Panc1 (cell line): ENCODE measurements around the gene OARD1.

Source experiments
- CTCF ChIP-seq: fragments of 450-650 bp; IDR thresholded peaks from 2 replicates; pipeline ENCODE4 v1.5.1; 2017; ENCODE audit warnings: mild to moderate bottlenecking
- POLR2AphosphoS5 ChIP-seq: IDR thresholded peaks from 2 replicates; pipeline ENCODE4 v1.6.1; 2012; ENCODE audit warnings: mild to moderate bottlenecking, low read depth, low read length, moderate library complexity

DNA sequence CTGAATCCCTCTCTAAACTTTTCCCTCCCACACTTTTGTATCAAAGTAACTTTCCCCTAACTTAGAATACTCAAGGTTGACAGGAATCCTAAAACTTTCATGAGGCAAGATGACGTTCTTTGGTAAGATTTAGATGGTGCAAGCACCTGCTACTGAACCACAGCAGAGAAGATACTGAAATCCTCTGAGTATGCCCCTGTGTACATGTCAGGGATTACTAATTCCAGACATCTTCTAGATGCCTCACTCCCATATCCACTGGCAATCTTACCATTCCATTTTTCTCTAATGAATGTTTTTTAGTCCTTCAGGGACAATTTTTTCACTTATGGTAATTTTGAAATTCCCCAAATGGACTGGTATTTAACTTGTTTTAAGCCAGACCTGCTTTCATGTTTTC, 10.1 kb downstream of the OARD1 start:
- TF ChIP-seq CTCF (no peak), POLR2AphosphoS5 (no peak)
